HG02973 (cell line): ENCODE measurements around the gene CDKN1B.

Source experiments
- ATAC-seq: cut with Tn5 transposase; IDR thresholded peaks from one replicate; pipeline ENCODE4 v1.9.1; 2021; ENCODE audit warnings: moderate library complexity; ENCODE audit not compliant: unreplicated experiment

The CDKN1B gene

GRCh38 chr12:12716793-12717585 is at the start of gene CDKN1B:
TSS of gene CDKN1B (plus strand) at chr12:12717368. CDS start at chr12:12717840, 472 bp downstream.
- peak; percentile 40 for ATAC-seq

GRCh38 chr12:12668005-12668404 is 49.2 kb upstream of the CDKN1B start:
- ATAC-seq, result no peak

GRCh38 chr12:12669020-12669419 is 48.1 kb upstream of the CDKN1B start:
- no peak for ATAC-seq

GRCh38 chr12:12671850-12672660 is 45.1 kb upstream of the CDKN1B start:
- ATAC-seq, result no peak

- ATAC-seq, result peak; percentile 67
These were observed 43.9 kb upstream of the CDKN1B start for GRCh38 chr12:12673296-12673695.

DNA sequence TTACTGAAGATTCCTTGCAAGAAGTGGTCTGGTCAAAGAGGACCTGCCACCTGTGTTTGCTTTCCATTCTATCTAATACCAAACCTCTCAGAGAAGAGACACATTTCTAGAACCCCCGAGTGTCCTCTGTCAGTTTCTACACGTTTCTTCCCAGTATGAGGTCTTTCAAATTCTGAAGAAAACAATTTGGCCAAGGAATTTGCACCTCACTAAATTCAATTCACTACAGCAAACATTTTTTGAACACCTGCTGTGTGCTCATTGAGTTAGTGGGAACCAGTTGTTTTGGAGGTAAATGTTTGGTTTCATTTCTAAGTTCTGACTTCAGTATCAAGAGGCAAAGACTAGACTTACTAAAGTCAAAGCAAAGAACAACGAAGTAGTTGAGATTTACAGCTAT is 40.6 kb upstream of the CDKN1B start:
- no peak for ATAC-seq

DNA sequence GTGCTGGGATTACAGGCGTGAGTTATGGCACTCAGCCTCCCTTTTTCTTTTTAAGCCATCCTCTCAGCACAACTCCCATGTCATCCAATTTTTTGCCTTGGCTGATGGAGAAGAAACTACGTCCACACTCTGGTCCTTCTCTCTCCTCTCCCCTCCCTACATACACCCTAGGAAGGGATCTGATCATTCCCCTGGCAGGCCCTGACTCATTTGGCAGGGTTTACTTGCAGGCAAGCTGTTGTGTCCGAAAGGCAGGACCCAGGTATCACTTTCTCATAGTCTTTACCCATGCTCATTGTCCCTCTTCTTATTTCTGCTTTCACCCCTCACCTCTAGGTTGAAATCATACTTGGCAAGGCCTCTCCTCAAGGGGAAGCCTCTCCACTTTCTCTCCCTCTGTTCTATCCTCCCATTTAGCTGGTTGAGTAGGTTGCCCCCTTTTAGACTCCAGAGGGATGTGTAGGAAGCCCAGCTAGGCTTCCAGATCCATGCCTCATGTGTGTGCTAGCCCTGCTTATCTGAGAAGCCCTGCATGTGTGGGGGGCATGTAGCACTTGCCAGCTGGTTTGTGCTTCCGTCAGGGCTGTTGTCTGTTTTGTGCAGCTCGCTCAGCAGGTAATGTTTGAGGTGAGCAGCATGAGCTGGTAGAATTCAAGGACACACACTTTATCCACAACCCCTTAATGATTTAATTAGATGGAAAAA is 36.0 kb upstream of the CDKN1B start:
- ATAC-seq, result no peak

DNA sequence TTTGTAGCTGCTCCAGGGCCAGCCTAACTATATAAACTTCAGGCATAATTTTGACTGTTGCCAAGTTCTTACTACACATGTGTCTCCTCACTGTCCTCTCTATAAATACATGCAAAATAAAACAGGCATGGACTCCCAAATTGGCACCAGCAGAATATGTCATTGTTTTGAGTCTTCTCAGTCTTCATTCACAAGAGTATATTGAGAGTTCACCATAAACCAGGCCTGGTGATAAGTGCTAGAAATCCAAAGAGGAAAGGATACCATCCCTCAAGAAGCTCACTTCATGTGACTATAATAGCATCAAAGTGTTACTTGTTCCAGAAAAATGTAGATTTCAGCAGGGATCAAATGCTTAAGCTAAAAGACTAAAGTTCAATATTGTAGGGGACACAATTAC is 34.9 kb upstream of the CDKN1B start:
- no peak for ATAC-seq

GRCh38 chr12:12683136-12683697 is 34.0 kb upstream of the CDKN1B start:
- no peak for ATAC-seq

GRCh38 chr12:12683725-12684124 is 33.4 kb upstream of the CDKN1B start:
- ATAC-seq, result no peak

- no peak for ATAC-seq
These were observed 32.6 kb upstream of the CDKN1B start for GRCh38 chr12:12684375-12685106.

DNA sequence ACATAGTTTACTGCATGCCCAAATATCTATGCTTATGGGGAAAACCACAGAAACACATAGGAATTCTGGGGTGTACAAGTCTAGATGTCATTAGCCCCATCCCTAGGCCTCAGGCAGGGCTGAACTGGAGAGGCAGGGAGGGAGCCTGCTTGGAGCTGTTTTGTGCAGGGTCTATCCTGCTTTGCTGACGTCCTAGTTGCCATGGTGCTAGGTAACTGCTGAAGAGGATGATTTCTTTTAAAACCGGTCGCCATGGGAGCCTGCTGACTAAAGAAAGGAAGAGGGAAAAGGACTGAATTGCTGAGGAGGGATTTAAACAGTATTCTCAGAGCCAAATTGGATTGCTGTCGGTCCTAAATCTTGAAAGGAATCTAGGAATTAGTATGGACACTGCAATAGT is 31.9 kb upstream of the CDKN1B start:
- no peak for ATAC-seq

DNA sequence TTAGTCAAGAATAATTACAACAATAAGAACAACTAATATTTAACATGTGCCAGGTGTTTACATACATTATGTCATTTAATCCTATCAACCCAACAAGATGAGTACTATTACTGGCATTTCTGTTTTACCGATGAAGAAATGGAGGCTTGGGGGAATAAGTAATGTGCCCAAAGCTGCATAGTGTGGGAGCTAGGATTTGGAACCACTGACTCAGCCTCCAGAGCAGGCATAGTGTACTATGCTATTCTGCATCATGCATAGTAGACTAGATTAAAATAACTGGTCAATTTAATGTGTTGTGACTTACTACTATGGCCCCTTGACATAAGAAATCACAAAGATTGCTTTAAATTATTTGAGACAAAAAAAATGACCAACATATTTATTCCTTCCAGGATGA is 30.7 kb upstream of the CDKN1B start:
- no peak for ATAC-seq

GRCh38 chr12:12686925-12687324 is 30.2 kb upstream of the CDKN1B start:
- no peak for ATAC-seq

- ATAC-seq, result no peak
These were observed 27.4 kb upstream of the CDKN1B start for GRCh38 chr12:12689647-12690300.

DNA sequence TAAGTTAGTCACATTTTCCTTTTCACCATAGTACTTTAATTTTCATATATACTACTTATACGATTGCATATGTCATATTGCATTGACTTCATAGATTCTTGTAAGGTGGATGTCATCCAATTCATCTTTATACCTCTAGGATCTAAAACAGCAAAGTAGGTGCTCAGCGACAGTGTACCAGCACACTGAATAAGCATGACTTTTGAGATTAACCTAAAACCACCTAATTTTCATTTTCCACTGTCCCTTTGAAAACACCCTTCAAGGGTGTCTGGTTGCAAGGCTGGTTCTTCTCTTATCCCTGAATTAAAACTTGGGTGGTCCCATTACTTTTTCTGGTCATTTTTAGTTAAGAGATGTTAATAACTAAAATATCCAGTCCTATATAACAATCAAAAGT is 25.6 kb upstream of the CDKN1B start:
- no peak for ATAC-seq

- ATAC-seq, result no peak
These were observed 24.0 kb upstream of the CDKN1B start for GRCh38 chr12:12693111-12693671.

GRCh38 chr12:12696562-12697383 is 20.4 kb upstream of the CDKN1B start:
- peak; percentile 50 for ATAC-seq

- ATAC-seq, result no peak
These were observed 17.8 kb upstream of the CDKN1B start for GRCh38 chr12:12699345-12699744.
